ENCODE results near the gene GJC3.
A peak's percentile ranks its signal among the peaks of the same experiment; 100 is the strongest.
"Not testable (repeated sequence)": the region's sequence is repeated elsewhere in the genome, so short reads cannot be mapped to it uniquely, and the experiment has no call there.

The GJC3 gene

GRCh38 chr7:99928994-99929729, at the start of gene GJC3:
Gene GJC3, minus strand, starts transcription at chr7:99929620. Its CDS starts 0 bp downstream, at chr7:99929620.
- H3K36me3 Mint-ChIP-seq (ENCODE audit: low read depth): no peaks in the 10 kb centered on the region
- H3K27ac Mint-ChIP-seq: peak within 1 kb of the TSS; percentile 32 to 66 (median 37)
- peak within 1 kb of the TSS; percentile 34 to 60 (median 41) for H3K4me3 Mint-ChIP-seq
- no peaks in the 10 kb centered on the region for H3K9me3 Mint-ChIP-seq
- H3K4me1 Mint-ChIP-seq: peaks cover 25% of the 10 kb centered on the region
- peaks cover 10% of the 10 kb centered on the region for H3K27me3 Mint-ChIP-seq (ENCODE audit: low read depth)
- TF ChIP-seq CTCF (IDR thresholded peaks at IDR 0.05; ENCODE audit: unreplicated experiment in 3 of 3): peak; percentile 22 to 42 (median 34)

- Mint-ChIP-seq H3K27ac (no peak overlapping the region), H3K36me3 (ENCODE audit: low read depth) (no peaks in the 10 kb centered on the region), H3K4me1 (no peaks in the 10 kb centered on the region), H3K4me3 (no peak overlapping the region), H3K9me3 (no peaks in the 10 kb centered on the region), H3K27me3 (ENCODE audit: low read depth) (peaks cover 34% of the 10 kb centered on the region)
- no peak for TF ChIP-seq CTCF (IDR thresholded peaks at IDR 0.05; ENCODE audit: unreplicated experiment in 3 of 3)
These were observed 47.2 kb upstream of the GJC3 start for GRCh38 chr7:99976626-99977025.

- Mint-ChIP-seq H3K27ac (no peak within 1 kb of the TSS), H3K36me3 (ENCODE audit: low read depth) (no peaks in the 10 kb centered on the region), H3K4me3 (no peak within 1 kb of the TSS), H3K4me1 (no peaks in the 10 kb centered on the region), H3K27me3 (ENCODE audit: low read depth) (peaks cover 39% of the 10 kb centered on the region), H3K9me3 (no peaks in the 10 kb centered on the region)
- TF ChIP-seq CTCF (IDR thresholded peaks at IDR 0.05; ENCODE audit: unreplicated experiment in 3 of 3): no peak
These were observed 46.5 kb upstream of the GJC3 start, which contains the start of gene AZGP1 for GRCh38 chr7:99975782-99976521. Gene AZGP1, minus strand, starts transcription at chr7:99976031. Its CDS starts 11 bp downstream, at chr7:99976020.

GRCh38 chr7:99974681-99975080, 45.3 kb upstream of the GJC3 start:
- Mint-ChIP-seq H3K4me1 (no peaks in the 10 kb centered on the region), H3K9me3 (no peaks in the 10 kb centered on the region), H3K36me3 (ENCODE audit: low read depth) (no peaks in the 10 kb centered on the region), H3K27ac (no peak overlapping the region), H3K4me3 (no peak overlapping the region), H3K27me3 (ENCODE audit: low read depth) (peaks cover 40% of the 10 kb centered on the region)
- TF ChIP-seq CTCF (IDR thresholded peaks at IDR 0.05; ENCODE audit: unreplicated experiment in 3 of 3): no peak

- not testable (repeated sequence) for H3K36me3 Mint-ChIP-seq (ENCODE audit: low read depth); H3K4me3 Mint-ChIP-seq; H3K4me1 Mint-ChIP-seq; H3K9me3 Mint-ChIP-seq; H3K27ac Mint-ChIP-seq
- H3K27me3 Mint-ChIP-seq (ENCODE audit: low read depth): peaks cover 39% of the 10 kb centered on the region
These were observed 44.4 kb upstream of the GJC3 start for GRCh38 chr7:99973817-99974216.

- Mint-ChIP-seq H3K36me3 (ENCODE audit: low read depth) (no peaks in the 10 kb centered on the region), H3K27ac (no peak overlapping the region), H3K27me3 (ENCODE audit: low read depth) (peaks cover 46% of the 10 kb centered on the region), H3K4me3 (no peak overlapping the region), H3K4me1 (no peaks in the 10 kb centered on the region), H3K9me3 (no peaks in the 10 kb centered on the region)
- no peak for TF ChIP-seq CTCF (IDR thresholded peaks at IDR 0.05; ENCODE audit: unreplicated experiment in 3 of 3)
These were observed 41.8 kb upstream of the GJC3 start for GRCh38 chr7:99971242-99971641.

- H3K36me3 Mint-ChIP-seq (ENCODE audit: low read depth); H3K4me1 Mint-ChIP-seq; H3K9me3 Mint-ChIP-seq; H3K27ac Mint-ChIP-seq; H3K4me3 Mint-ChIP-seq: not testable (repeated sequence)
- peaks cover 36% of the 10 kb centered on the region for H3K27me3 Mint-ChIP-seq (ENCODE audit: low read depth)
These were observed 40.4 kb upstream of the GJC3 start for GRCh38 chr7:99969813-99970212.

Measured in nephron (organoid).